GM12873 (cell line): Measurements from ENCODE around the gene ABLIM2.

Source experiments
- TF ChIP-seq, protein P1 (sequence below): IDR thresholded peaks from 2 replicates; pipeline ENCODE4 v1.5.1; 2012; ENCODE audit warnings: low read depth, mild to moderate bottlenecking, moderate library complexity, low read length, control low read depth; ENCODE audit not compliant: insufficient read depth; ENCODE audit errors: missing control alignments

ABLIM2 gene

DNA sequence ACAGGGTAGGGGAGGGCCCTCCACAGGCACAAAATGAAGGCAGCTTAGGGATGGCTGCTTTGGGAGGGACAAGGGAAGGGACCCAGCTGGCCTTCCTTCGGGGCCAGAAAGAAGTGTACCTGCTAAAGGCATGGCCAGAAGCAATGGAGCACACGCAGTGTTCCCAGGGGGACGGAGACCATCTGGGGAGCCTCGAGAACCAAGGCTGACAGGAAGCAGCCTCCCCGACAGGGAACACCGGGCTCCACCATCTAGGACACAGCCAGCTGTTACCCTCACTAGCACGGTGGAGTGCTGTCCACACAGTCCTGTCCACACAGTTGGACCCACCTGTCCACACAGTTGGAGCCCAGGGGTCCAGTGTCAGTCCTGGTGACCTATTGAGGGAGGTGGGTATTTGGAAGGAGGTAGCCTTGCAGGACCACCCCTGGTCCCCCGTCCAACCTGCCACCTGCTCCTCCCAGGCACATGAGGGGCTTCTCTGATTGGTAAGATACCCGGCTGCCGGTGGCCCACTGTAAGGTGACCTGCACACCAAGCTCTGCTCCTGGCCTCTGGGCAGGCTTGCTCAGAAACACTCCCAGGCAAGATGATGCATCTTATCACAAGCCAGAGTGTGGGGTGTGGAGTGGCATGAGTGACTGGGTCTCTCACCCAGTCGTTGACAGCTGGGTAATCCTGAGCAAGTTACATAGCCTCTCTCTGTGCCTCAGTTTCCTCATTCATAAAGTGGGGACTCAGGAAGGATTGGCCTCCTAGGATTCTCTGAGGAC, 198.4 kb downstream of the ABLIM2 start:
- TF ChIP-seq, protein P1, sequence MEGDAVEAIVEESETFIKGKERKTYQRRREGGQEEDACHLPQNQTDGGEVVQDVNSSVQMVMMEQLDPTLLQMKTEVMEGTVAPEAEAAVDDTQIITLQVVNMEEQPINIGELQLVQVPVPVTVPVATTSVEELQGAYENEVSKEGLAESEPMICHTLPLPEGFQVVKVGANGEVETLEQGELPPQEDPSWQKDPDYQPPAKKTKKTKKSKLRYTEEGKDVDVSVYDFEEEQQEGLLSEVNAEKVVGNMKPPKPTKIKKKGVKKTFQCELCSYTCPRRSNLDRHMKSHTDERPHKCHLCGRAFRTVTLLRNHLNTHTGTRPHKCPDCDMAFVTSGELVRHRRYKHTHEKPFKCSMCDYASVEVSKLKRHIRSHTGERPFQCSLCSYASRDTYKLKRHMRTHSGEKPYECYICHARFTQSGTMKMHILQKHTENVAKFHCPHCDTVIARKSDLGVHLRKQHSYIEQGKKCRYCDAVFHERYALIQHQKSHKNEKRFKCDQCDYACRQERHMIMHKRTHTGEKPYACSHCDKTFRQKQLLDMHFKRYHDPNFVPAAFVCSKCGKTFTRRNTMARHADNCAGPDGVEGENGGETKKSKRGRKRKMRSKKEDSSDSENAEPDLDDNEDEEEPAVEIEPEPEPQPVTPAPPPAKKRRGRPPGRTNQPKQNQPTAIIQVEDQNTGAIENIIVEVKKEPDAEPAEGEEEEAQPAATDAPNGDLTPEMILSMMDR = no peak

DNA sequence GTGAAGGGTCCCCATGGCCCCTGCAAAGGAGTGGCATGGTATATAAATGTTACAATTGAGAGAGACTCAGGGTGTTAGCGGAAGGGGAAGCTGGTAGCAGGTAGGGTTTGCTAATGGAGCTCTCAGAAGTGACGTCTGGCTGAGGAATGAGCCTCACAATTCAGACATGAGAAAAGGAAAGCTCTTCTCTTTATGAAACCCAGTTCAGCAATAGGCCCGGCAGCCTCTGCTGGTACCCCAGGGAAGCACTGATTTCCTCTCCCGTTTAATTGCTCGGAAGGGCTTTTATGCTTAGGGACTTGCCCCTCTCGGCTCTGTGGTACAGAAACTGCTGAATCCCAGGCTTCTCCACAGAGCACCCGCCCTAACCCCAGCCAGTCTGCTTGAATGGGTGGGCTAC, 199.5 kb downstream of the ABLIM2 start:
- TF ChIP-seq, protein P1 = no peak

DNA sequence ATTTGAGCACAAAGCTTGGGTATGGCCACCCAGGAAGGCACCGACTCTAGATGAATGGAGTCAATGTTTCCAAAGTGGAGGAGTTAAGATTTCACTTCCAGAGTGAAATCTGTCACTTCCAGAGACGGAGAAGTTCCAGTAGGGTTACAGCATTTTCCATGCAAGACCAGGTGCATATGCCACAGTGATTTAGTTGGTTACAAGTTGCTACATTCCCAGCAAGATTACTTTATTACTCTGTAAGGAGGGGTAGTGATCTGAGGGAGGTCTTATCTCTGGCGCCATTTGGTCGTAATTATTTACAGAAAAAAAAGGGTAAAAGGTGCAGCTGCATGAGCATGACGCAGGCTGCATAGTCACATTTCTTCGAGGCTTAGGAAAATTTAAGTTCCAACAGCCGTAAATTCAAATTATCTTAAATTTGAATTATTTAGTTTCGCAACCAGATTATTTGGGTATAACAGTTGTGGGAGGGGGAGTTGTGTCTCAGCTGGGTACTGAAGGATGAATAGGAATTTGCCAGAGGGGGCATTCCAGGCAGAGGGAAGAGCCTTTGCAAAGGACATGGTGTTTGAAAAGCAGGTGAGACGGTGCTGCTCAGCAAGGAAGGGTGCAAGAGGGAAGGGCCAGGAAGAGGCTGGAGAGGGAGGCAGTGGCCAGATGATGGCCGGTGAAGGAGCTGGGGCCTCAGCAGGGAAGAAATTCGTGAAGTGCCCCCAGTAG, 201.5 kb downstream of the ABLIM2 start:
- TF ChIP-seq, protein P1 = no peak

DNA sequence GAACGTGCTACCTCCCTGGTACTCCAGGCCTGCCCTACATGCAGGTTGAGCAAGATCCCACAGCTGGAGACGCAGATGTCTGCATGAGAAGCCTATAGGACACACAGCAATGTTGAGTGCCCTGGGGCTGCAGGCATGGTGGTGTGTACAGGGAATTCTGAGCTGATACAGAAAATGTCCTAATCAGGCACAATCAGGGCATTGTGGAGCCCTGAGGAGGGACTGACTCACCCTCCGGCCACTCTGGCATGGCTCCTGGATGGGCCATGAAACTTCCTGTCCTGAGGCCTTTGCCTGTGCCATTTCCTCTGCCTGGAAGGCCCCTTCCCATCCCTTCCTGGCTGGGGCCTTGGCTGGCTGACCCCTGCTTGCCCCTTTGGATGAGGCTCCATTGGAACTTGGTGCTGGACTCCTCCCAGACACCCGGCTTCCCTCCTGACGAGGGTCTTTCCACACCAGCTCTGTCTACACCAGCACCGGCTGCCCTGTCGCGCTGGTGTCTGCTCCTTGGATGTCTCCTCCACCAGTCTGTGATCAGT, 202.3 kb downstream of the ABLIM2 start:
- TF ChIP-seq, protein P1 = no peak

DNA sequence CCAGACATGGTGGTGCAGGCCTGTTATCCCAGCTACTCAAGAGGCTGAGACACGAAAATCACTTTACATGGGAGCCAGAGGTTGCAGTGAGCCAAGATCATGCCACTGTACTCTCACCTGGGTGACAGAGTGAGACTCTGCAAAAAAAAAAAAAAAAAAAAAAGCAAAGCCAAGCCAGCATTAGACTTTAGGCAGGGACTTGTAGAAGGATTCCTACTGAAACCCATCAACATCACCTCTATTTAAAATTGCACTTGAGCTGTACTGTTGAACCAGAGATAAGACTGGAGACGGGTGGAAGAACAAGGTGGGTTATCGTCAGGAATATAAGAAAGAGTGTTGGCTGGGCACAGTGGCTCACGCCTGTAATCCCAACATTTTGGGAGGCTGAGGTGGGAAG, 203.2 kb downstream of the ABLIM2 start:
- TF ChIP-seq, protein P1 = no peak

DNA sequence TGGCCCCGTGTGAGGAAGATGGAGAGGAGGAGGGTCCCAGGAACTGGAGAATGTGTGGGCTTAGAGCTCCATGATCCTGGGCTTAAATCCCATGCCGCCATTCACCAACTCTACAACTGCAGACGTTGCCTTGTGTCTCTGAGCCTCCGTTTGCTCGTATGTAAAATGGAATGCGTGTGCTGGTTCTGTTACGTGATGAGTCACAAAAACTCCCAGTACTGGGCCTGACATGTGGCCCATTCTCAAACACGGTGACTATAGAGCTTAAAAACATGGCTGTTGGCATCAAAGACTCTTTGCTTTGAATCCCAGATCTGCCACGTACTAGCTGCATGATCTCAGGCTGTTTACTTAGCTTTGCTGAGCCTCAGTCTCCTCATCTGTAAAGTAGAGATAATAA, 206.0 kb downstream of the ABLIM2 start:
- TF ChIP-seq, protein P1 = no peak

DNA sequence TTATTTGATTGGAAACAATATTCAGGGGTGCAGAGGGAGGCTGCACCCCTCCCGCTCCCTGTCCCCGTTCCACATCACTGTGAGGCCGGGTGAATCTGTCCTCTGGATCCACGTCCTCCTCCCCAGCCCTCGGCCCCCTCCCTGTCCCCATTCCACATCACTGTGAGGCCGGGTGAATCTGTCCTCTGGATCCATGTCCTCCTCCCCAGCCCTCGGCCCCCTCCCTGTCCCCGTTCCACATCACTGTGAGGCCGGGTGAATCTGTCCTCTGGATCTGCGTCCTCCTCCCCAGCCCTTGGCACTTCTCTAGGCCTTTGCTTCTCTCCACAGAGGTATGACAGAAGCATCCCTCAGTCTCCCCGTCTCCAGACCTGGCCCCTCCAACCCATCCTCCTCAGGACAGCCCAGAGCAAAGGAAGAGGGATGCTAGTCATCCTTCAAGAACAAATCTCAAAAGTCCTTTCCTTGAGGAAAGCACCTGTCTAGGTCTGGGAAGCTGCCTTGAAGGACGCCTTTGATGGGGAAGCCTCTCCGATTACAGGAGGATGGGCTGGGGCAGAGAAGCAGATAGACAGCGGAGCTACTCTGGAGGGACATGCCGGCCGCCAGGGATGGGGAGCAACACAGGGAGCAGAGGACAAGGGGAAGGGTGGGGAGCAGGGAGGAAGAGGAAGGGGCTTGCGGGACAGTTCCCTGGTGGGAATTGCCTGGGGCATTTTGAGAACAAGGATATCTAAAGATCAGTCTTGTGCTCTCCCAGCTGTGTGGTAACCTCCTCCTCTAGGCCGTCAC, 208.1 kb downstream of the ABLIM2 start:
- TF ChIP-seq, protein P1 = no peak
